K562 (cell line): ENCODE data around the gene PRTFDC1. TPM values are rescaled to one million over a fixed set of nuclear protein-coding genes. Genes with fewer than 3 reads are reported as not detected.

ENCODE experiments used
- ATAC-seq: fragments of 200-7000 bp; cut with Tn5 transposase; 3 replicates; pipeline ENCODE4 v1.9.1; 2020; ENCODE audit warnings: moderate library complexity
- BruUV-seq: library from RNA; stranded (reverse); fragments of 400-500 nt; replicated peaks from 2 replicates; lab custom pipeline; 2021; lab: Mats Ljungman, UMichigan
- CTCF ChIA-PET: fragments of 300-600 bp; formaldehyde crosslinking; extraction: SDS; loops from one replicate; lab custom pipeline; 2021; ENCODE audit warnings: low intra/inter-chr PET ratio; lab: Yijun Ruan, JAX
- POLR2A ChIA-PET: fragments of 300-600, 350-650 bp; sonication (Branson Sonifier 250); formaldehyde crosslinking; extraction: SDS; loops from one replicate; lab custom pipeline; 2021; ENCODE audit warnings: antibody characterized with exemption, inconsistent platforms; lab: Yijun Ruan, JAX
- DNase-seq, 4 experiments: peaks; one replicate each; pipeline versions ENCODE4 v3.0.0 to v3.0.0-alpha.2; 2011 to 2018; ENCODE audit warnings: low spot score in 3 of 4, mixed read lengths in 3 of 4; ENCODE audit errors: extremely low read depth in 1 of 4
- FAIRE-seq: peaks from 2 replicates; lab custom pipeline; 2011; peaks lifted over from hg19 to GRCh38; lab: Jason Lieb, UNC
- H2AFZ ChIP-seq: 2 replicates; pipeline ENCODE4 v1.6.0; 2011; ENCODE audit warnings: low read depth, low read length, control low read depth, inconsistent platforms
- H3K27ac ChIP-seq: fragments of 200-600 bp; 3 replicates; pipeline ENCODE4 v1.8.0; 2011; ENCODE audit warnings: low read depth, mild to moderate bottlenecking, control low read depth, inconsistent platforms, low read length, moderate library complexity, mixed read lengths; ENCODE audit errors: extremely low read depth
- H3K27me3 ChIP-seq, 2 experiments: fragments of 300-600 bp in 1 of 2; 2 replicates in 1 of 2; 3 replicates in 1 of 2; pipeline versions ENCODE4 v1.6.0 to v1.8.0; 2011; ENCODE audit warnings: inconsistent platforms in 2 of 2, low read length in 2 of 2, mild to moderate bottlenecking in 1 of 2, mixed read lengths in 1 of 2, moderate library complexity in 1 of 2; ENCODE audit not compliant: control insufficient read depth in 2 of 2, insufficient read depth in 2 of 2
- H3K36me3 ChIP-seq: fragments of 300-600 bp; 3 replicates; pipeline ENCODE4 v1.8.0; 2011; ENCODE audit warnings: mild to moderate bottlenecking, low read length, inconsistent platforms; ENCODE audit not compliant: control insufficient read depth, insufficient read depth
- H3K4me1 ChIP-seq, 2 experiments: fragments of 200-600 bp in 1 of 2; replicated peaks in 1 of 2; 2 replicates in 1 of 2; 3 replicates in 1 of 2; pipeline versions ENCODE4 v1.5.1 to v1.8.0; 2011; ENCODE audit warnings: inconsistent platforms in 2 of 2, low read length in 2 of 2, mild to moderate bottlenecking in 1 of 2, mixed read lengths in 1 of 2, moderate library complexity in 1 of 2; ENCODE audit not compliant: control insufficient read depth in 2 of 2, insufficient read depth in 2 of 2
- H3K4me2 ChIP-seq: 2 replicates; pipeline ENCODE4 v1.6.1; 2011; ENCODE audit warnings: low read length, control low read depth, inconsistent platforms, mixed read lengths; ENCODE audit not compliant: insufficient read depth
- H3K4me3 ChIP-seq: fragments of 200-600 bp; sonication (generic), shearing (Covaris generic); 2 replicates; pipeline ENCODE4 v1.5.1; 2016; ENCODE audit warnings: control low read depth, inconsistent platforms
- H3K79me2 ChIP-seq: fragments of 200-600 bp; 3 replicates; pipeline ENCODE4 v1.8.0; 2011; ENCODE audit warnings: low read length, inconsistent platforms; ENCODE audit not compliant: control insufficient read depth, insufficient read depth
- H3K9ac ChIP-seq, 2 experiments: 2 replicates each; pipeline versions ENCODE4 v1.6.0 to v1.6.1; 2011; ENCODE audit warnings: low read depth in 2 of 2, low read length in 2 of 2, control low read depth in 1 of 2, inconsistent platforms in 1 of 2, mild to moderate bottlenecking in 1 of 2, mixed read lengths in 1 of 2; ENCODE audit not compliant: insufficient read depth in 1 of 2
- H3K9me1 ChIP-seq: one replicate; pipeline ENCODE4 v1.6.0; 2011; ENCODE audit warnings: inconsistent platforms, mild to moderate bottlenecking, low read length, moderate library complexity; ENCODE audit not compliant: control insufficient read depth, insufficient read depth
- H3K9me3 ChIP-seq: replicated peaks from 2 replicates; pipeline ENCODE4 v1.5.1; 2011; ENCODE audit warnings: low read depth, low read length, inconsistent platforms; ENCODE audit not compliant: control insufficient read depth, insufficient read depth
- H4K20me1 ChIP-seq: replicated peaks from 2 replicates; pipeline ENCODE4 v1.6.1; 2011; ENCODE audit warnings: low read length, inconsistent platforms, mixed read lengths; ENCODE audit not compliant: control insufficient read depth, insufficient read depth
- BCLAF1 ChIP-seq, 2 experiments: fragments of 450-650 bp in 1 of 2; IDR thresholded peaks; 2 replicates each; pipeline ENCODE4 v1.6.1; 2011 to 2017; ENCODE audit warnings: low read depth in 2 of 2, antibody characterized with exemption in 1 of 2, borderline replicate concordance in 1 of 2, low read length in 1 of 2, mild to moderate bottlenecking in 1 of 2, mixed read lengths in 1 of 2; ENCODE audit not compliant: control insufficient read depth in 1 of 2
- BCOR ChIP-seq: fragments of 450-650 bp; IDR thresholded peaks from 2 replicates; pipeline ENCODE4 v1.6.1; 2016
- CEBPZ ChIP-seq: fragments of 150-350 bp; IDR thresholded peaks from 2 replicates; pipeline ENCODE4 v1.6.1; 2014; ENCODE audit warnings: low read depth, mild to moderate bottlenecking, low read length, borderline replicate concordance
- CTCF ChIP-seq, 3 experiments: IDR thresholded peaks in 2 of 3; conservative IDR thresholded peaks in 1 of 3; 2 replicates each; pipeline ENCODE4 v1.5.1; 2011 to 2012; ENCODE audit warnings: low read length in 3 of 3, mild to moderate bottlenecking in 3 of 3, control low read depth in 2 of 3, improper control_type of control experiment in 1 of 3, inconsistent platforms in 1 of 3, low read depth in 1 of 3, mixed read lengths in 1 of 3, moderate library complexity in 1 of 3; ENCODE audit not compliant: insufficient read depth in 2 of 3
- GABPA ChIP-seq: fragments of 200-800 bp; sonication (Bioruptor generic); conservative IDR thresholded peaks from 2 replicates; pipeline ENCODE4 v1.6.1; 2016; ENCODE audit warnings: low read depth, missing genetic modification characterization, missing compliant biosample characterization
- RBM39 ChIP-seq: fragments of 200-400 bp; formaldehyde crosslinking; optimal IDR thresholded peaks from 2 replicates; pipeline ENCODE3; 2018; ENCODE audit warnings: low read depth, low read length
- SMC3 ChIP-seq: conservative IDR thresholded peaks from 2 replicates; pipeline ENCODE4 v1.6.1; 2011; ENCODE audit warnings: low read depth, low read length, improper control_type of control experiment; ENCODE audit not compliant: insufficient read depth
- SREBF2 ChIP-seq: sonication (generic); formaldehyde crosslinking; IDR thresholded peaks from 2 replicates; pipeline ENCODE4 v1.4.0; 2020; ENCODE audit warnings: mild to moderate bottlenecking, missing genetic modification reagents
- SRSF9 ChIP-seq: fragments of 200-400 bp; formaldehyde crosslinking; IDR thresholded peaks from 2 replicates; pipeline ENCODE4 v1.6.1; 2017; ENCODE audit warnings: low read depth, low read length, borderline replicate concordance
- ZBTB8A ChIP-seq: fragments of 450-650 bp; IDR thresholded peaks from 2 replicates; pipeline ENCODE4 v1.6.1; 2018; ENCODE audit warnings: mild to moderate bottlenecking, moderate library complexity; ENCODE audit not compliant: partially characterized antibody
- ZNF124 ChIP-seq: sonication (generic); formaldehyde crosslinking; IDR thresholded peaks from 2 replicates; pipeline ENCODE4 v1.8.1; 2022; ENCODE audit warnings: missing genetic modification reagents
- ZNF146 ChIP-seq: IDR thresholded peaks from one replicate; pipeline ENCODE4 v1.6.1; 2018; ENCODE audit warnings: missing compliant biosample characterization; ENCODE audit not compliant: unreplicated experiment
- ZNF583 ChIP-seq: fragments of 250-450 bp; sonication (Bioruptor Pico); IDR thresholded peaks from 2 replicates; pipeline ENCODE4 v1.4.0; 2020
- ZSCAN29 ChIP-seq: fragments of 450-650 bp; IDR thresholded peaks from 2 replicates; pipeline ENCODE4 v1.6.1; 2017
- WGBS: fragments of 100-300 bp; shearing (Covaris generic); methylation state at CpG from one replicate; pipeline ENCODE4 v1.1.6; 2016; ENCODE audit warnings: low coverage, mixed read lengths; ENCODE audit not compliant: insufficient coverage; ENCODE audit errors: missing lambda C conversion rate; 5-methylcytosine and 5-hydroxymethylcytosine counted together
- in situ Hi-C: fragments of 300-500 bp; cut with MboI; formaldehyde crosslinking; loops from 4 replicates; pipeline ENCODE4 v1.15.0; 2018; ENCODE audit warnings: inconsistent platforms, mixed read lengths
- intact Hi-C: fragments of 100-400 bp; cut with micrococcal nuclease; formaldehyde crosslinking; loops from 2 replicates; pipeline ENCODE4 v1.14.2; 2022
- polyA plus RNA-seq, 8 experiments: library from polyadenylated mRNA; depleted of rRNA in 4 of 8; stranded (reverse) in 5 of 8; unstranded in 3 of 8; fragments of >200 nt; fragmentation: Nextera tagmentation in 2 of 8; fragmentation: Illumina TruSeq in 1 of 8; extraction: Ambion mirVana in 2 of 8; extraction: Trizol in 1 of 8; gene quantifications; 2 replicates each; pipeline versions ENCODE4 v1.2.1 to v1.2.3, GENCODE V29; 2011 to 2014; ENCODE audit warnings: inconsistent platforms in 1 of 8, missing spikeins in 1 of 8
- total RNA-seq, 7 experiments: library from RNA; depleted of rRNA in 6 of 7; stranded (reverse); fragments of >200 nt in 6 of 7; fragmentation: Illumina TruSeq in 2 of 7; extraction: Trizol in 2 of 7; gene quantifications; 2 replicates each; pipeline versions ENCODE4 v1.2.1 to v1.2.3, GENCODE V29; 2011 to 2021; ENCODE audit warnings: low replicate concordance in 1 of 7

Gene PRTFDC1
- total and polyA plus RNA-seq, 9 of the 15 experiments (the other 6 are each of a cell fraction or from before 2014, with no cell fraction given) = 7.0 to 27.6 (median 10.0) TPM

DNA sequence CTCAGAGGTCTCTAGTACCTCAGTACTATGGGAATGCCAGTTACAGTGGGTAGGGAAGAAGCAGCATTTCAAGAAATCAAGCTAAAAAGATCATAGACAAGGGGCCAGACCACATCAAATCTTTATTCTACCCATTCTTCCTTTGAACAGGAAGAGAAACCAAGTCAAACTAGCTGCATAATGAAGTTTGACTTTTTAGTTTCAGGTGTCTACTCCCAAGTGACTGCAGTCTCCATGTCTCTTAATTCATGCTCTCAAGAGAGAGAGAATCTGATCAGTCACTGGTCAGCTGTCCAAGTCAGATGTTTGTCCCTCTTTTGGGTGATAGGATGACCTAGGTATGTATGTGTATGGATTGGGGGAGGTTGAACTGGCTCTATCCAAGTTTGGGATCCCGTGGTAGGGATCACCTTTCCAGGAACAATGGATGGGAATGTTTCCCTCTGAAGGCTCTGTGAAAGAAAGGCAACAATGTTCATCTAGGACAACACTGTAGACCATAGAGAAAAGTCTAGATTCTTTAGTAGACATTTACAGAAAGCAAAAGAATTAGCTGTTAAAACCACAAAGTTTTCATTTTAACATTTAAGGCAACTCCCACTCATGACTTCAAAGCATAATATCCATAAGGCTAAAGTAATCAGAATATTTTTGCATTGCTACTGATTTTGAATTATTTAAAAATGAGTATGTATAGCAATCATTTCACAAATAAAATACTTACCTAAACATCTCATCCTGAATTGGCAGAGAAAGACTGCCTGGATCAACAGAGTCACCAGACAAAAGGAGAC is 30.1 kb upstream of the PRTFDC1 start:
- no peak for FAIRE-seq
- H2AFZ ChIP-seq = no peak overlapping the region
- no peaks in the 10 kb centered on the region for H3K79me2 ChIP-seq
- ChIA-PET POLR2A (no interaction called here), CTCF (no interaction called here)
- in situ Hi-C loops (no loop called here), intact Hi-C loops (no loop called here)
- no peak for DNase-seq
- BruUV-seq = no TSS peak
- no peak overlapping the region for H3K4me3 ChIP-seq
- ATAC-seq = no peak
- no peak overlapping the region for H3K4me2 ChIP-seq
- H3K9me1 ChIP-seq = no peaks in the 10 kb centered on the region
- H3K27me3 ChIP-seq = no peaks in the 10 kb centered on the region
- no peak overlapping the region for H3K9ac ChIP-seq
- no peaks in the 10 kb centered on the region for H3K9me3 ChIP-seq
- H3K36me3 ChIP-seq = no peaks in the 10 kb centered on the region
- H3K4me1 ChIP-seq = no peaks in the 10 kb centered on the region; a peak in 1 of 5 replicates
- H3K27ac ChIP-seq = no peak overlapping the region
- no peaks in the 10 kb centered on the region for H4K20me1 ChIP-seq
- WGBS = 0% methylated on average over 1 of the region's 1 CpG
- TF ChIP-seq CEBPZ (no peak), GABPA (no peak), CTCF (IDR thresholded peaks at IDR 0.05 in 2 of 3, conservative IDR thresholded peaks at IDR 0.05 in 1 of 3; ENCODE audit: insufficient read depth in 2 of 3, low read depth in 1 of 3, low read length in 3 of 3) (no peak), SRSF9 (no peak), RBM39 (no peak), SMC3 (no peak), SREBF2 (CRISPR knock-in tag) (no peak), BCOR (no peak), BCLAF1 (IDR thresholded peaks at IDR 0.05; ENCODE audit: borderline replicate concordance in 1 of 2, control insufficient read depth in 1 of 2, low read depth in 2 of 2, low read length in 1 of 2) (no peak), ZNF583 (no peak), ZBTB8A (no peak), ZNF146 (CRISPR knock-in tag) (no peak), ZSCAN29 (no peak), ZNF124 (CRISPR knock-in tag) (no peak)
